ENCODE results near the gene ZFHX3. TPM values are rescaled to one million over a fixed set of nuclear protein-coding genes. Genes with fewer than 3 reads are reported as not detected.
"Not testable (repeated sequence)": the region's sequence is repeated elsewhere in the genome, so short reads cannot be mapped to it uniquely, and the experiment has no call there.

ZFHX3 gene
- total RNA-seq, 2 experiments from 2014 or later: 2.5 to 2.9 TPM

- POLR2A ChIA-PET; H3K4me3 Mint-ChIP-seq; H3K27ac Mint-ChIP-seq; H3K4me1 Mint-ChIP-seq (ENCODE audit: low read depth); CTCF ChIA-PET; H3K36me3 Mint-ChIP-seq (ENCODE audit: low read depth); ATAC-seq; DNase-seq; H3K9me3 Mint-ChIP-seq (ENCODE audit: insufficient read depth): not testable (repeated sequence)
- peaks cover 15% of the 10 kb centered on the region for H3K27me3 Mint-ChIP-seq (ENCODE audit: low read depth)
Measured at GRCh38 chr16:73082634-73083051, 34.7 kb upstream of the ZFHX3 start.

GRCh38 chr16:73080931-73081330, 33.0 kb upstream of the ZFHX3 start:
- Mint-ChIP-seq H3K4me1 (ENCODE audit: low read depth) (no peaks in the 10 kb centered on the region), H3K27me3 (ENCODE audit: low read depth) (peaks cover 20% of the 10 kb centered on the region), H3K9me3 (ENCODE audit: insufficient read depth) (no peaks in the 10 kb centered on the region), H3K27ac (no peak overlapping the region), H3K36me3 (ENCODE audit: low read depth) (no peaks in the 10 kb centered on the region), H3K4me3 (no peak overlapping the region)
- POLR2A ChIA-PET: no interaction called here
- no peak for ATAC-seq
- CTCF ChIA-PET: no interaction called here
- no peak for DNase-seq

- no peak for DNase-seq
- peaks cover 29% of the 10 kb centered on the region for H3K27me3 Mint-ChIP-seq (ENCODE audit: low read depth)
- H3K4me1 Mint-ChIP-seq (ENCODE audit: low read depth): peaks cover under 1% of the 10 kb centered on the region
- no peak for ATAC-seq
- ChIA-PET POLR2A (no interaction called here), CTCF (no interaction called here)
- H3K9me3 Mint-ChIP-seq (ENCODE audit: insufficient read depth): no peaks in the 10 kb centered on the region
- H3K4me3 Mint-ChIP-seq: no peak overlapping the region
- no peak overlapping the region for H3K27ac Mint-ChIP-seq
- H3K36me3 Mint-ChIP-seq (ENCODE audit: low read depth): no peaks in the 10 kb centered on the region
Measured at GRCh38 chr16:73076324-73076810, 28.4 kb upstream of the ZFHX3 start.

- Mint-ChIP-seq H3K27me3 (ENCODE audit: low read depth) (peaks cover 40% of the 10 kb centered on the region), H3K4me1 (ENCODE audit: low read depth) (peaks cover 9% of the 10 kb centered on the region), H3K9me3 (ENCODE audit: insufficient read depth) (no peaks in the 10 kb centered on the region), H3K27ac (no peak overlapping the region), H3K36me3 (ENCODE audit: low read depth) (no peaks in the 10 kb centered on the region), H3K4me3 (no peak overlapping the region)
- no peak for ATAC-seq
- CTCF ChIA-PET: no interaction called here
- POLR2A ChIA-PET: no interaction called here
- no peak for DNase-seq
Measured at GRCh38 chr16:73074382-73074781, 26.5 kb upstream of the ZFHX3 start.

- peaks cover 54% of the 10 kb centered on the region for H3K27me3 Mint-ChIP-seq (ENCODE audit: low read depth)
- CTCF ChIA-PET; POLR2A ChIA-PET; H3K4me3 Mint-ChIP-seq; H3K27ac Mint-ChIP-seq; DNase-seq; H3K4me1 Mint-ChIP-seq (ENCODE audit: low read depth); ATAC-seq; H3K36me3 Mint-ChIP-seq (ENCODE audit: low read depth); H3K9me3 Mint-ChIP-seq (ENCODE audit: insufficient read depth): not testable (repeated sequence)
Measured at GRCh38 chr16:73072051-73072450, 24.1 kb upstream of the ZFHX3 start.

- DNase-seq: no peak
- ChIA-PET POLR2A (no interaction called here), CTCF (no interaction called here)
- H3K4me1 Mint-ChIP-seq (ENCODE audit: low read depth): peaks cover 9% of the 10 kb centered on the region
- no peaks in the 10 kb centered on the region for H3K36me3 Mint-ChIP-seq (ENCODE audit: low read depth)
- no peak overlapping the region for H3K27ac Mint-ChIP-seq
- ATAC-seq: no peak
- no peaks in the 10 kb centered on the region for H3K9me3 Mint-ChIP-seq (ENCODE audit: insufficient read depth)
- H3K4me3 Mint-ChIP-seq: no peak overlapping the region
- H3K27me3 Mint-ChIP-seq (ENCODE audit: low read depth): peaks cover 50% of the 10 kb centered on the region
Measured at GRCh38 chr16:73071131-73071940, 23.4 kb upstream of the ZFHX3 start.

- Mint-ChIP-seq H3K36me3 (ENCODE audit: low read depth) (no peaks in the 10 kb centered on the region), H3K9me3 (ENCODE audit: insufficient read depth) (no peaks in the 10 kb centered on the region), H3K27ac (no peak overlapping the region), H3K4me3 (no peak overlapping the region), H3K27me3 (ENCODE audit: low read depth) (peaks cover 64% of the 10 kb centered on the region), H3K4me1 (ENCODE audit: low read depth) (peaks cover 13% of the 10 kb centered on the region)
- POLR2A ChIA-PET: no interaction called here
- ATAC-seq: no peak
- CTCF ChIA-PET: no interaction called here
- DNase-seq: no peak
Measured at GRCh38 chr16:73069581-73070262, 21.8 kb upstream of the ZFHX3 start.

- no peak for DNase-seq
- no peak overlapping the region for H3K4me3 Mint-ChIP-seq
- CTCF ChIA-PET: no interaction called here
- no peak for ATAC-seq
- H3K27ac Mint-ChIP-seq: no peak overlapping the region
- H3K4me1 Mint-ChIP-seq (ENCODE audit: low read depth): peaks cover 23% of the 10 kb centered on the region
- H3K27me3 Mint-ChIP-seq (ENCODE audit: low read depth): peaks cover 70% of the 10 kb centered on the region
- POLR2A ChIA-PET: no interaction called here
- no peaks in the 10 kb centered on the region for H3K36me3 Mint-ChIP-seq (ENCODE audit: low read depth)
- H3K9me3 Mint-ChIP-seq (ENCODE audit: insufficient read depth): no peaks in the 10 kb centered on the region
Measured at GRCh38 chr16:73068541-73069401, 20.8 kb upstream of the ZFHX3 start.

- H3K27me3 Mint-ChIP-seq (ENCODE audit: low read depth): peaks cover 75% of the 10 kb centered on the region
- H3K36me3 Mint-ChIP-seq (ENCODE audit: low read depth): no peaks in the 10 kb centered on the region
- no peak for DNase-seq
- ATAC-seq: no peak
- ChIA-PET POLR2A (no interaction called here), CTCF (no interaction called here)
- no peaks in the 10 kb centered on the region for H3K9me3 Mint-ChIP-seq (ENCODE audit: insufficient read depth)
- H3K4me3 Mint-ChIP-seq: no peak overlapping the region
- H3K4me1 Mint-ChIP-seq (ENCODE audit: low read depth): peaks cover 29% of the 10 kb centered on the region
- H3K27ac Mint-ChIP-seq: no peak overlapping the region
Measured at GRCh38 chr16:73067671-73068540, 20.0 kb upstream of the ZFHX3 start.

GRCh38 chr16:73066927-73067670, 19.2 kb upstream of the ZFHX3 start:
- CTCF ChIA-PET: no interaction called here
- POLR2A ChIA-PET: no interaction called here
- Mint-ChIP-seq H3K9me3 (ENCODE audit: insufficient read depth) (no peaks in the 10 kb centered on the region), H3K4me3 (no peak overlapping the region), H3K27ac (no peak overlapping the region), H3K36me3 (ENCODE audit: low read depth) (no peaks in the 10 kb centered on the region), H3K27me3 (ENCODE audit: low read depth) (peaks cover 82% of the 10 kb centered on the region), H3K4me1 (ENCODE audit: low read depth) (peaks cover 29% of the 10 kb centered on the region)
- DNase-seq (no peak), ATAC-seq (no peak)

GRCh38 chr16:73066331-73066926, 18.5 kb upstream of the ZFHX3 start:
- ChIA-PET POLR2A (no interaction called here), CTCF (no interaction called here)
- peaks cover 81% of the 10 kb centered on the region for H3K27me3 Mint-ChIP-seq (ENCODE audit: low read depth)
- no peaks in the 10 kb centered on the region for H3K9me3 Mint-ChIP-seq (ENCODE audit: insufficient read depth)
- no peaks in the 10 kb centered on the region for H3K36me3 Mint-ChIP-seq (ENCODE audit: low read depth)
- no peak overlapping the region for H3K4me3 Mint-ChIP-seq
- ATAC-seq: no peak
- H3K4me1 Mint-ChIP-seq (ENCODE audit: low read depth): peaks cover 29% of the 10 kb centered on the region
- DNase-seq: no peak
- H3K27ac Mint-ChIP-seq: no peak overlapping the region

All from activated CD8-positive, alpha-beta T cell treated with anti-CD3 and anti-CD28 coated beads, Interleukin-2, amount 10 ng/mL, durations not matched to agents 7 days and 5 days (primary cell).